Activated effector memory CD4-positive, alpha-beta T cell treated with anti-CD3 and anti-CD28 coated beads, Interleukin-2, amount 50 U/mL, for 16 hours (primary cell): ENCODE measurements around the gene SCARB2.

Source experiments
- DNase-seq: peaks from one replicate; pipeline ENCODE4 v3.0.0-alpha.2; 2020

Gene SCARB2

DNA sequence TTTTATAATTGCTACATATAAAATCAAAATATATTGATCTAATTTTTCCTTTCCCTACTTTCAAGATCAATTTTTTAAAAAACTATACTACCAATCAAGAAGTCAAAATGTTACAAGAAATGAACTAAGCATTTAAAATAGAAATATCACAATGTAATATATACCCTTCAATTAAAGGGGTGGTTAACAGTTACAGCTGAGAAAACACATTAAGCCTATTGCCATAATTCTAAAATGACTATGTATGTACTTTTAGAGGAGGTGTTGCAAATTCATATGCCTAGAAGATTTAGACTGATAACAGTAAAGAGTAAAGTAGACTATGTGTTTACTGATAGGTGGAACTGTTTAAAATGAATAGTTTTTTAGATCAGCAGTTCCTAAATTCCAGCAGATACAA, 69.1 kb downstream of the SCARB2 start:
- no peak for DNase-seq

DNA sequence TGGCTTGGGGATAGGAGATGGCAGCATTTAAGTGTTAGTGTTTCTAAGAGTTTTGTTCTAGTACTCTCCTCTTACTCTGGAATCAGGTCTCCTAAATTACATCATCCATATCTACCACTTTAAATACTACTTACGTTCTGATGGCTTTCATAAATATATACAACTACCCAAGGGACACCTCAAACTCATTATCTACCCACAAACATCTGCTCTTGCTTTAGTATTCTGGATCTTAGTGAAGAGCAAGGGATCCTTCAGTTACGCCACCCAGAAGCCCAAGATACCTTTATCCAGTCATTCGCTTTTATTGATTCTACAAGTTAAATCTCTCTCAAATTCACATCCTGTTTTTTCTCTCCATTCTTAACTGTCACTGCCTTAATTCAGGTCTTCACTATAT, 72.4 kb downstream of the SCARB2 start:
- no peak for DNase-seq

DNA sequence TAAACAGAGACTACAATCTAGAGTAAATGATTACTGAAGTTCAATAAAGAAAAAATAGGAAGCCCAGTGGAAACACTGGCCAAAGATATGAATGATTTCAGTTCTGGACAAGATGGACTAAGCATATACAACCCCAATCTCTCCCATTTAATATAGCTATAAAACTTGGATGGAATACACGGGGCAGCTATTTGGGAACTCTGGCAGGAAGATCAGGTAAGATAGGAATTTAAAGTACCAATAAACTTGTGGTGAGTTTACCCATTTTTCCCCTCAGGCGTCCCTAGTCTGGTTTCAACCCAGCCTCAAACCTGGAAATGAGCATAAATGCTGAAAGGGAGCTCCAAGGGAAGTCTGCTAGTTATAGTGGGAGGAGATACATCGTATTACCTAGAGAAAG, 85.9 kb downstream of the SCARB2 start:
- no peak for DNase-seq

GRCh38 chr4:76125816-76126215, 87.8 kb downstream of the SCARB2 start:
- no peak for DNase-seq

DNA sequence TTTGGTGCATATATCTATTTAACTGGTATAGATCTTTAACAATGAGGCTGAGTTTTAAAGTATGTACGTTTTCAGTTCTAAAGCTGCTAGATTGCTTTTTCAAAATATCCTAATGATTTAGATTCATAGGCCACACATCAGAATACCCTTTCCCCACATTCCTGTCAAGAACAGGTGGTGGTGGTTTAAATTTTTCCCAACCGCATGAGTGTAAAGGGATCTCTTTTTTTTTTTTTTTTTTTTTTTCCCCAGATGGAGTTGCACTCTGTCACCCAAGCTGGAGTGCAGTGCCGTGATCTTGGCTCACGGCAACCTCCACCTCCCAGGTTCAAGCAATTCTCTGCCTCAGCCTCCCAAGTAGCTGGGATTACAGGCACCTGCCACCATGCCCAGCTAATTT, 93.4 kb downstream of the SCARB2 start:
- DNase-seq, result no peak

GRCh38 chr4:76117536-76117935, 96.1 kb downstream of the SCARB2 start:
- DNase-seq, result no peak

- DNase-seq, result no peak
Measured at GRCh38 chr4:76116821-76117220, 96.8 kb downstream of the SCARB2 start.
